Upper lobe of left lung (tissue), 6 donors: ENCODE data around the gene GPN2. TPM values are rescaled to one million over a fixed set of nuclear protein-coding genes. Genes with fewer than 3 reads are reported as not detected.

Source experiments
- ATAC-seq, 2 donors: fragments of 200-7000 bp; cut with Tn5 transposase; one replicate each; pipeline ENCODE4 v1.9.1; 2022; ENCODE audit warnings: mild to moderate bottlenecking in 2 of 2, moderate library complexity in 2 of 2; ENCODE audit not compliant: low FRiP score in 2 of 2
- DNase-seq, 2 donors: peaks; one replicate each; pipeline ENCODE4 v3.0.0-alpha.2; 2019 to 2020
- H3K27ac ChIP-seq, 4 donors: fragments of 200-600 bp; sonication (generic); one replicate each; pipeline ENCODE4 v1.5.1; 2016 to 2019
- H3K27me3 ChIP-seq, 4 donors: fragments of 200-600 bp; sonication (generic); one replicate each; pipeline ENCODE4 v1.5.1; 2017 to 2019
- H3K36me3 ChIP-seq, 4 donors: fragments of 200-600 bp; sonication (generic); one replicate each; pipeline ENCODE4 v1.5.1; 2016 to 2019
- H3K4me1 ChIP-seq, 4 donors: fragments of 200-600 bp; sonication (generic); one replicate each; pipeline ENCODE4 v1.5.1; 2018 to 2019
- H3K4me3 ChIP-seq, 4 donors: fragments of 200-600 bp; sonication (generic); one replicate each; pipeline ENCODE4 v1.5.1; 2017 to 2019; ENCODE audit warnings: mild to moderate bottlenecking in 2 of 4, moderate library complexity in 1 of 4
- H3K9me3 ChIP-seq, 4 donors: fragments of 200-600 bp; sonication (generic); one replicate each; pipeline ENCODE4 v1.5.1; 2018 to 2019
- EP300 ChIP-seq, 4 donors: sonication (generic); formaldehyde crosslinking; IDR thresholded peaks; one replicate each; pipeline ENCODE4 v1.5.1; 2017; ENCODE audit warnings: antibody characterized with exemption in 4 of 4, control low read depth in 2 of 4
- POLR2A ChIP-seq, 4 donors: fragments of 450-650 bp; IDR thresholded peaks; one replicate each; pipeline ENCODE4 v1.5.1; 2016 to 2017; ENCODE audit warnings: antibody characterized with exemption in 4 of 4, mild to moderate bottlenecking in 2 of 4
- POLR2AphosphoS5 ChIP-seq, 2 donors: sonication (generic); formaldehyde crosslinking; IDR thresholded peaks; one replicate each; pipeline ENCODE4 v1.5.1; 2017; ENCODE audit warnings: antibody characterized with exemption in 2 of 2
- WGBS, 2 donors: methylation state at CpG; one replicate each; pipeline ENCODE4 v1.1.5; 2017 to 2018; 5-methylcytosine and 5-hydroxymethylcytosine counted together
- total RNA-seq, 6 donors: library from RNA; depleted of rRNA in 4 of 6; stranded (reverse); fragments of >200 nt in 4 of 6; gene quantifications; one replicate each; pipeline versions ENCODE4 v1.1.0 to v1.2.1, GENCODE V29; 2016 to 2021
- TF ChIP-seq, protein P1 (sequence below), 6 experiments: fragments of 450-650 bp in 4 of 6; fragments of 200-600 bp in 2 of 6; sonication (generic) in 2 of 6; IDR thresholded peaks; one replicate each; pipeline ENCODE4 v1.5.1; 2016 to 2019; ENCODE audit warnings: antibody characterized with exemption in 6 of 6
- donor health status: DM: no; HTN: no; CAD: no; lungs with moderate emphysema.
- donor health status: DM: no; HTN: yes; CAD: no; lungs with severe emphysema.

Gene GPN2
- total RNA-seq, 6 donors from 2014 or later = 10.1 to 29.6 (median 18.5) TPM

DNA sequence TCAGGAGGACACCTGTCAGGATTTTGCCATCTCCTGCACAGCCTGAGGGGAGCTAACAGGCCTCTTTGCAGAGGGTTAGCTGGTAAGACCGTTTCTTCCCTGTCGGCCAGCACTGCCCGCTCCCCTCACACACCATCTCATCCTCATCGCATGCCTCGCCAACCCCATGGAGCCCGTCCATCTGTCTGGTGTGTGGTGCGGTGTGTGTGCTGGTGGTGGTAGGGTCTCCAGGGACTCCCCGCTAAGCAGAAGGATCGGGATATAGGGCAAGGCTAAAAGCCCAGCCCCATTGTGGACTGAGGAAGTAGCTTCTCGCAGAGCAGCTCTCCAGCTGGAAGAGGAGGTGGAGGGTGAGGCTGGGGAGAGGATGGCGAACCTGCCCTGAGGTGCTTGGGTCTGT, 33.9 kb downstream of the GPN2 start:
- Histone ChIP-seq H3K4me3 (no peak overlapping the region), H3K27me3 (no peaks in the 10 kb centered on the region), H3K36me3 (peaks cover 9 to 64% (median 46%) of the 10 kb centered on the region in 4 donors), H3K9me3 (no peaks in the 10 kb centered on the region), H3K4me1 (no peaks in the 10 kb centered on the region), H3K27ac (no peak overlapping the region)
- TF ChIP-seq POLR2AphosphoS5 (IDR thresholded peaks at IDR 0.05) (no peak), POLR2A (IDR thresholded peaks at IDR 0.05) (no peak), EP300 (IDR thresholded peaks at IDR 0.05) (no peak)
- TF ChIP-seq, protein P1, sequence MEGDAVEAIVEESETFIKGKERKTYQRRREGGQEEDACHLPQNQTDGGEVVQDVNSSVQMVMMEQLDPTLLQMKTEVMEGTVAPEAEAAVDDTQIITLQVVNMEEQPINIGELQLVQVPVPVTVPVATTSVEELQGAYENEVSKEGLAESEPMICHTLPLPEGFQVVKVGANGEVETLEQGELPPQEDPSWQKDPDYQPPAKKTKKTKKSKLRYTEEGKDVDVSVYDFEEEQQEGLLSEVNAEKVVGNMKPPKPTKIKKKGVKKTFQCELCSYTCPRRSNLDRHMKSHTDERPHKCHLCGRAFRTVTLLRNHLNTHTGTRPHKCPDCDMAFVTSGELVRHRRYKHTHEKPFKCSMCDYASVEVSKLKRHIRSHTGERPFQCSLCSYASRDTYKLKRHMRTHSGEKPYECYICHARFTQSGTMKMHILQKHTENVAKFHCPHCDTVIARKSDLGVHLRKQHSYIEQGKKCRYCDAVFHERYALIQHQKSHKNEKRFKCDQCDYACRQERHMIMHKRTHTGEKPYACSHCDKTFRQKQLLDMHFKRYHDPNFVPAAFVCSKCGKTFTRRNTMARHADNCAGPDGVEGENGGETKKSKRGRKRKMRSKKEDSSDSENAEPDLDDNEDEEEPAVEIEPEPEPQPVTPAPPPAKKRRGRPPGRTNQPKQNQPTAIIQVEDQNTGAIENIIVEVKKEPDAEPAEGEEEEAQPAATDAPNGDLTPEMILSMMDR (IDR thresholded peaks at IDR 0.05) = no peak
- WGBS, 2 donors = 94 to 96% methylated on average over 9 to 11 of the region's 11 CpGs
- DNase-seq (no peak), ATAC-seq (no peak)

DNA sequence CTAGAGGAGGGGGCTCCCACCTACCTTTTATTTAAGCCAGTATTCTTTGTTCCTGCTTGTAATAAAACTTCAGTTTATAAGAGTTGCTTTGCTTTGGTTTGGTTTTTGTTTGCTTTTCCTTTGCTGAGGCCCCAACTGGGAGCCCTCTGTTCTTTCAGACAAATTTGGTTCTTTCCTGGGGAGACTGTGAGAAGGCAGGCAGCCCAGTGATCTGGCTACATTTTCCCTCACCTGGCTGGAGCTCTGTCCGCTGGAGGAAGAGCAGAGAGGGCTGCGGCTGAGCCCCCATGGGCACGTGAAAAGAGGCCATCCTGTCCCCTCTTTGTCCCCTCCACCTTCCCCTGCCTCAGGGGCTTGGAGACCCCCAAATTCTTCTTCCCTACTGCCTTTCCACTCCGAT, 34.4 kb downstream of the GPN2 start:
- H3K9me3 ChIP-seq = no peaks in the 10 kb centered on the region
- no peak for ATAC-seq
- 89 to 100% methylated on average over 4 of the region's 4 CpGs for WGBS, 2 donors
- no peak overlapping the region for H3K27ac ChIP-seq
- no peaks in the 10 kb centered on the region for H3K27me3 ChIP-seq
- H3K4me1 ChIP-seq = no peaks in the 10 kb centered on the region
- DNase-seq = no peak
- TF ChIP-seq POLR2A (IDR thresholded peaks at IDR 0.05) (no peak), POLR2AphosphoS5 (IDR thresholded peaks at IDR 0.05) (no peak), EP300 (IDR thresholded peaks at IDR 0.05) (no peak)
- TF ChIP-seq, protein P1 (IDR thresholded peaks at IDR 0.05) = no peak
- no peak overlapping the region for H3K4me3 ChIP-seq
- H3K36me3 ChIP-seq = peaks cover 13 to 69% (median 51%) of the 10 kb centered on the region in 4 donors

DNA sequence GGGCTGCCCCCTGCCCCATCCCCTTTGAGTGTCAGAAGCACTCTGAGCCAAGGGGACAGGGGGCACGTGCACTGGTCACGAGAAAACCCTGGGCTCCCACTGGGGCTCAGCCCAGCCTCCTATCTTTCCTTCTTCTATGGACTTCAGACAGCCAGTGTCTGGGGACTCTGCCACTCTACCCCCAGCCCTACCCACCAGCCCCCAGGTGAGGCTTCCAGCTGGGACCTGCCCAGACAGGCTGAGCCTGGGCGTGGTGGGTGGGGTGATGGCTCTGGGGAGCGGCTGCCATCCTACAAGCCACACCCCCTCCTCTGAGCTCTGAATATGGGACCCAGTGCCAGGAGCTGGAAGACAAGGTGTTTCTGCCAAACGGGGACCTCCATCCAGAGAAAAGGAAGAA, 35.2 kb downstream of the GPN2 start:
- Histone ChIP-seq H3K9me3 (no peaks in the 10 kb centered on the region), H3K4me3 (no peak overlapping the region), H3K36me3 (peaks cover 14 to 76% (median 59%) of the 10 kb centered on the region in 4 donors), H3K4me1 (no peaks in the 10 kb centered on the region), H3K27ac (no peak overlapping the region), H3K27me3 (no peaks in the 10 kb centered on the region)
- 93 to 95% methylated on average over 3 to 5 of the region's 5 CpGs for WGBS, 2 donors
- no peak for DNase-seq
- no peak for ATAC-seq
- TF ChIP-seq, protein P1 (IDR thresholded peaks at IDR 0.05) = no peak
- TF ChIP-seq POLR2AphosphoS5 (IDR thresholded peaks at IDR 0.05) = no peak
- no peak for TF ChIP-seq EP300 (IDR thresholded peaks at IDR 0.05)

DNA sequence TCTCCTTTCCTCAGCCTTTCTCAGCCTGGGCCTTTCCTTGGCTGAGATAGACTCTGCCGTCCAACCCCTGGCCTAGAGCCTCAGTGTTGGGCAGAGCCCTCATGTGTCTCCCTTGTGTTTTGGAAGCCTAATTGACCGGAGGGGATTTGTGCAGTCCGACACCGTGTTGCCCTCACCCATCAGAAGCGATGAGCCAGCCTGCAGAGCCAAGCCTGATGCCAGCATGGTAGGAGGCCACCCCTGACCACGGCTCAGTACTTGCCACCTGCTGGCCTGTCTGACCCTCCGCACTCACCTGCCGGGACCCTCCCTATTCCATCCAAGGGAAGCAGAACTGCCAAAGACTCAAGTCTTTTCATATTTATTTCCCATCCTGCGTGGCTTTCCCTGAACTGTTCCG, 36.5 kb downstream of the GPN2 start:
- TF ChIP-seq EP300 (IDR thresholded peaks at IDR 0.05) (no peak), POLR2A (IDR thresholded peaks at IDR 0.05) (no peak), POLR2AphosphoS5 (IDR thresholded peaks at IDR 0.05) (no peak)
- TF ChIP-seq, protein P1 (IDR thresholded peaks at IDR 0.05) = no peak
- H3K36me3 ChIP-seq = peaks cover 14 to 89% (median 68%) of the 10 kb centered on the region in 4 donors
- H3K9me3 ChIP-seq = no peaks in the 10 kb centered on the region
- DNase-seq (no peak), ATAC-seq (no peak)
- H3K27ac ChIP-seq = no peak overlapping the region
- WGBS, 2 donors = 92 to 97% methylated on average over 5 to 10 of the region's 10 CpGs
- no peaks in the 10 kb centered on the region for H3K27me3 ChIP-seq
- H3K4me1 ChIP-seq = peaks cover 0 to 5% (median 0%) of the 10 kb centered on the region in 4 donors
- H3K4me3 ChIP-seq = no peak overlapping the region

DNA sequence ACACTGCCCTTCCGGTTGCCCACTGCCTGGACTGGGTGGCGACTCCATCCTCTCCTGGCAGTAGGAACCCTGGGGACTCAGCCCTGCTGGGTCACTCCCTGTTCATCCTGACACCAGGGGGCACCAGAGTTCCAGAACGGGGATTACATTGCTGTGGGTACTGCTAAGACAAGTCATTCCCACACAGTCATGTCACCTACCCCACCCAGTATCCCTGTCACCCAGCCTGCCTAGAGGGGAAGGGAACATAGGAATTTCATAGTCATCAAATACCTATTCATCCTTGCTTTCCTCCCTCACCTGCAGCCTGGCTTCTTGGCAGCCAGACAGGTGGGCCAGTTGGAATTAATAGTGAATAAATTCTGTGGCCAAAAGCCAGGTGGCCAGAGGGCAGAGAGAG, 36.9 kb downstream of the GPN2 start:
- no peak overlapping the region for H3K27ac ChIP-seq
- no peaks in the 10 kb centered on the region for H3K27me3 ChIP-seq
- H3K9me3 ChIP-seq = no peaks in the 10 kb centered on the region
- ATAC-seq (peak; percentile 81 to 87), DNase-seq (peak in 1 of 2 donors; percentile 83)
- no peak overlapping the region for H3K4me3 ChIP-seq
- TF ChIP-seq, protein P1 (IDR thresholded peaks at IDR 0.05) = peak; percentile 74 to 90 (median 78)
- TF ChIP-seq EP300 (IDR thresholded peaks at IDR 0.05) (no peak), POLR2A (IDR thresholded peaks at IDR 0.05) (no peak), POLR2AphosphoS5 (IDR thresholded peaks at IDR 0.05) (no peak)
- H3K4me1 ChIP-seq = peaks cover 0 to 5% (median 0%) of the 10 kb centered on the region in 4 donors
- H3K36me3 ChIP-seq = peaks cover 17 to 92% (median 71%) of the 10 kb centered on the region in 4 donors
- 8 to 25% methylated on average over 3 of the region's 3 CpGs for WGBS, 2 donors
